HG03571 (cell line): ENCODE results near the gene ATP13A1.
"Not testable (repeated sequence)": the region's sequence is repeated elsewhere in the genome, so short reads cannot be mapped to it uniquely, and the experiment has no call there.

Experiments used
- ATAC-seq: cut with Tn5 transposase; IDR thresholded peaks from one replicate; pipeline ENCODE4 v1.9.1; 2021; ENCODE audit not compliant: unreplicated experiment

Gene ATP13A1

GRCh38 chr19:19624032-19624570, 39.4 kb downstream of the ATP13A1 start:
- no peak for ATAC-seq

GRCh38 chr19:19623383-19623782, 40.1 kb downstream of the ATP13A1 start:
- no peak for ATAC-seq

GRCh38 chr19:19619849-19620210, 43.6 kb downstream of the ATP13A1 start:
- no peak for ATAC-seq

GRCh38 chr19:19619181-19619848, 44.2 kb downstream of the ATP13A1 start:
- no peak for ATAC-seq

- peak; percentile 94 for ATAC-seq
These were observed 45.0 kb downstream of the ATP13A1 start, which contains the start of gene PBX4 for GRCh38 chr19:19618219-19619051. PBX4 (minus strand) TSS chr19:19618687; CDS start chr19:19618629, 58 bp downstream.

- no peak for ATAC-seq
These were observed 48.4 kb downstream of the ATP13A1 start for GRCh38 chr19:19615086-19615485.

GRCh38 chr19:19613506-19613905, 50.0 kb downstream of the ATP13A1 start:
- ATAC-seq = no peak

GRCh38 chr19:19610376-19611202, 52.9 kb downstream of the ATP13A1 start:
- ATAC-seq = no peak

GRCh38 chr19:19606686-19607085, 56.8 kb downstream of the ATP13A1 start:
- not testable (repeated sequence) for ATAC-seq

GRCh38 chr19:19606021-19606420, 57.5 kb downstream of the ATP13A1 start:
- ATAC-seq = no peak

GRCh38 chr19:19602713-19603324, 60.7 kb downstream of the ATP13A1 start:
- no peak for ATAC-seq

- no peak for ATAC-seq
These were observed 61.3 kb downstream of the ATP13A1 start for GRCh38 chr19:19602136-19602712.

GRCh38 chr19:19600793-19601330, 62.6 kb downstream of the ATP13A1 start:
- no peak for ATAC-seq

GRCh38 chr19:19598728-19599451, 64.6 kb downstream of the ATP13A1 start:
- not testable (repeated sequence) for ATAC-seq

- peak; percentile 70 for ATAC-seq
These were observed 65.6 kb downstream of the ATP13A1 start for GRCh38 chr19:19597809-19598306.
